Stimulated activated naive CD8-positive, alpha-beta T cell treated with anti-CD3 and anti-CD28 coated beads, Interleukin-15, Interleukin-2, amounts not matched to agents 100 U/mL and 50 U/mL, for 24 hours (primary cell): Measurements from ENCODE around the gene SLC35F4.
A peak's percentile ranks its signal among the peaks of the same experiment; 100 is the strongest.

Experiments used
- ATAC-seq: fragments of 150-1000 bp; cut with Tn5 transposase; one replicate; pipeline ENCODE4 v1.10.0; 2021
- DNase-seq: peaks from one replicate; pipeline ENCODE4 v3.0.0; 2021

Gene SLC35F4

GRCh38 chr14:57612946-57613345 is 252.9 kb downstream of the SLC35F4 start:
- no peak for ATAC-seq
- no peak for DNase-seq

GRCh38 chr14:57611555-57612075 is 254.3 kb downstream of the SLC35F4 start:
- DNase-seq (no peak), ATAC-seq (no peak)

GRCh38 chr14:57610631-57611030 is 255.3 kb downstream of the SLC35F4 start:
- DNase-seq (no peak), ATAC-seq (no peak)

GRCh38 chr14:57609192-57610075 is 256.5 kb downstream of the SLC35F4 start:
- no peak for DNase-seq
- ATAC-seq = no peak

- ATAC-seq (no peak), DNase-seq (no peak)
These were observed 258.8 kb downstream of the SLC35F4 start for GRCh38 chr14:57607086-57607485.

GRCh38 chr14:57583396-57583795 is 282.5 kb downstream of the SLC35F4 start:
- DNase-seq (no peak), ATAC-seq (no peak)

- DNase-seq (no peak), ATAC-seq (no peak)
These were observed 283.1 kb downstream of the SLC35F4 start for GRCh38 chr14:57582746-57583145.

- ATAC-seq (no peak), DNase-seq (no peak)
These were observed 287.1 kb downstream of the SLC35F4 start for GRCh38 chr14:57578801-57579200.

- DNase-seq = no peak
- ATAC-seq = no peak
These were observed 289.4 kb downstream of the SLC35F4 start for GRCh38 chr14:57576498-57576897.

- ATAC-seq (no peak), DNase-seq (no peak)
These were observed 290.4 kb downstream of the SLC35F4 start for GRCh38 chr14:57575482-57575881.

- ATAC-seq (no peak), DNase-seq (no peak)
These were observed 291.1 kb downstream of the SLC35F4 start for GRCh38 chr14:57574617-57575288.

GRCh38 chr14:57573173-57573572 is 292.7 kb downstream of the SLC35F4 start:
- no peak for ATAC-seq
- DNase-seq = no peak

- DNase-seq (no peak), ATAC-seq (no peak)
These were observed 297.3 kb downstream of the SLC35F4 start for GRCh38 chr14:57568554-57568953.

GRCh38 chr14:57567220-57567619 is 298.7 kb downstream of the SLC35F4 start:
- ATAC-seq = no peak
- DNase-seq = no peak

GRCh38 chr14:57560681-57561080 is 305.2 kb downstream of the SLC35F4 start:
- DNase-seq (no peak), ATAC-seq (no peak)

GRCh38 chr14:57559576-57559975 is 306.3 kb downstream of the SLC35F4 start:
- ATAC-seq (no peak), DNase-seq (no peak)

GRCh38 chr14:57549765-57550420 is 316.0 kb downstream of the SLC35F4 start:
- DNase-seq = no peak
- no peak for ATAC-seq

GRCh38 chr14:57549016-57549564 is 316.8 kb downstream of the SLC35F4 start:
- ATAC-seq (no peak), DNase-seq (no peak)

- DNase-seq (no peak), ATAC-seq (no peak)
These were observed 318.8 kb downstream of the SLC35F4 start for GRCh38 chr14:57547131-57547530.

GRCh38 chr14:57533214-57533613 is 332.7 kb downstream of the SLC35F4 start:
- DNase-seq (peak; percentile 15), ATAC-seq (no peak)

GRCh38 chr14:57530571-57530970 is 335.3 kb downstream of the SLC35F4 start:
- DNase-seq (no peak), ATAC-seq (no peak)

GRCh38 chr14:57526942-57527341 is 338.9 kb downstream of the SLC35F4 start:
- no peak for DNase-seq
- ATAC-seq = no peak
